GM04504 (cell line): ENCODE measurements around the gene TRPM1.

ENCODE experiments used
- DNase-seq: peaks from one replicate; pipeline ENCODE4 v3.0.0-alpha.2; 2012; ENCODE audit warnings: low read depth

Gene TRPM1

GRCh38 chr15:31049111-31049510, 52.4 kb downstream of the TRPM1 start:
- DNase-seq: no peak

- no peak for DNase-seq
These were observed 54.1 kb downstream of the TRPM1 start for GRCh38 chr15:31047437-31047836.

- no peak for DNase-seq
These were observed 54.7 kb downstream of the TRPM1 start for GRCh38 chr15:31046759-31047359.

- DNase-seq: no peak
These were observed 55.9 kb downstream of the TRPM1 start for GRCh38 chr15:31045606-31046005.

- DNase-seq: no peak
These were observed 58.8 kb downstream of the TRPM1 start for GRCh38 chr15:31042751-31043150.

GRCh38 chr15:31041610-31042009, 59.9 kb downstream of the TRPM1 start:
- no peak for DNase-seq

- no peak for DNase-seq
These were observed 60.9 kb downstream of the TRPM1 start for GRCh38 chr15:31040611-31041010.

- DNase-seq: no peak
These were observed 61.6 kb downstream of the TRPM1 start for GRCh38 chr15:31039961-31040360.

- DNase-seq: no peak
These were observed 63.6 kb downstream of the TRPM1 start for GRCh38 chr15:31037731-31038477.

GRCh38 chr15:31036783-31037182, 64.7 kb downstream of the TRPM1 start:
- DNase-seq: no peak

GRCh38 chr15:31035610-31036009, 65.9 kb downstream of the TRPM1 start:
- no peak for DNase-seq

- no peak for DNase-seq
These were observed 67.4 kb downstream of the TRPM1 start for GRCh38 chr15:31034152-31034551.

GRCh38 chr15:31032961-31033371, 68.6 kb downstream of the TRPM1 start:
- peak; percentile 58 for DNase-seq

- DNase-seq: no peak
These were observed 70.0 kb downstream of the TRPM1 start for GRCh38 chr15:31031471-31032067.

- no peak for DNase-seq
These were observed 73.5 kb downstream of the TRPM1 start for GRCh38 chr15:31027910-31028578.

GRCh38 chr15:31025996-31026395, 75.5 kb downstream of the TRPM1 start:
- DNase-seq: no peak

GRCh38 chr15:31024979-31025378, 76.5 kb downstream of the TRPM1 start:
- no peak for DNase-seq

- DNase-seq: peak; percentile 74
These were observed 77.2 kb downstream of the TRPM1 start for GRCh38 chr15:31024330-31024729.

GRCh38 chr15:31023841-31024240, 77.7 kb downstream of the TRPM1 start:
- DNase-seq: no peak

GRCh38 chr15:31021067-31021665, 80.4 kb downstream of the TRPM1 start:
- DNase-seq: no peak

- DNase-seq: no peak
These were observed 81.0 kb downstream of the TRPM1 start for GRCh38 chr15:31020542-31020941.

- DNase-seq: no peak
These were observed 81.5 kb downstream of the TRPM1 start for GRCh38 chr15:31019986-31020385.
